GM12873 (cell line): ENCODE results near the gene MLC1.

Source experiments
- TF ChIP-seq, protein P1 (sequence below): IDR thresholded peaks from 2 replicates; pipeline ENCODE4 v1.5.1; 2012; ENCODE audit warnings: low read depth, mild to moderate bottlenecking, moderate library complexity, low read length, control low read depth; ENCODE audit not compliant: insufficient read depth; ENCODE audit errors: missing control alignments

The MLC1 gene

DNA sequence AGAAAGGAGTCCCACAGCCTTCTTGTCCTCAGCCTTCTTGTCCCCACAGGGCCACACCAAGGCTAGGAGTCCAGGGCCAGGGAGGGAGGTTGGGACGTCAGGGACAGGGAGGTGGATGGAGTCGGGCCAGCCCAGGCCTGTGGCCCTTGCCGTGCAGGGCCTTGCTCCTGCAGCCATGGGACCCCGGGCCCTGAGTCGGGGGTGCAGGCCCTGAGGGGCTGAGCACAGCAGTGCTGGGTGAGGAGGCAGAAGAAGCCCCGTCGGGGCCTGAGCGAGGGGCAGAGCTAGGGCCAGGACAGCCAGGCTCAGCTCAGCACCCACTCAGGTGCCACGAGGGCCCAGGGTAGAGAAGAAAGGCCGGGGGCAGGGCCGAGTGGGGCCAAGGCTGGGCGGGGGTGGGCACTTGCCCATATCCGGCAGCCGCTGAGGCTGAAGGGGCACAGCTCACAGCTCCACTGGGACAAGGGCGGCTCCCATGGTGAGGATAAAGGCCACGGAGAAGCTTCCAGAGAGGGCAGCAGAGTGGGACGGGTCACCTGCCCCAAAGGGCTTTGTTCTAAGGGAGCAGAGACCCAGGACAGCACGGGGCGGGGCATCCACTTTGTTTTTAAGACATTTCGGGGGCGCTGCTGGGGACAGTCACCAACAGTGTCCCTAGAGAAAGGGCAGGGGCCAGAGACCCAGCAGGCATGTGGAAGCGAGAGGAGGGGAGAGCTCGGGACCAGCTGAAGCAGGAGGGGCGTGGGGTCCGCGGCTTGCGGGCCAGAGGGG lies 3.6 kb downstream of the MLC1 start:
- TF ChIP-seq, protein P1, sequence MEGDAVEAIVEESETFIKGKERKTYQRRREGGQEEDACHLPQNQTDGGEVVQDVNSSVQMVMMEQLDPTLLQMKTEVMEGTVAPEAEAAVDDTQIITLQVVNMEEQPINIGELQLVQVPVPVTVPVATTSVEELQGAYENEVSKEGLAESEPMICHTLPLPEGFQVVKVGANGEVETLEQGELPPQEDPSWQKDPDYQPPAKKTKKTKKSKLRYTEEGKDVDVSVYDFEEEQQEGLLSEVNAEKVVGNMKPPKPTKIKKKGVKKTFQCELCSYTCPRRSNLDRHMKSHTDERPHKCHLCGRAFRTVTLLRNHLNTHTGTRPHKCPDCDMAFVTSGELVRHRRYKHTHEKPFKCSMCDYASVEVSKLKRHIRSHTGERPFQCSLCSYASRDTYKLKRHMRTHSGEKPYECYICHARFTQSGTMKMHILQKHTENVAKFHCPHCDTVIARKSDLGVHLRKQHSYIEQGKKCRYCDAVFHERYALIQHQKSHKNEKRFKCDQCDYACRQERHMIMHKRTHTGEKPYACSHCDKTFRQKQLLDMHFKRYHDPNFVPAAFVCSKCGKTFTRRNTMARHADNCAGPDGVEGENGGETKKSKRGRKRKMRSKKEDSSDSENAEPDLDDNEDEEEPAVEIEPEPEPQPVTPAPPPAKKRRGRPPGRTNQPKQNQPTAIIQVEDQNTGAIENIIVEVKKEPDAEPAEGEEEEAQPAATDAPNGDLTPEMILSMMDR = no peak

DNA sequence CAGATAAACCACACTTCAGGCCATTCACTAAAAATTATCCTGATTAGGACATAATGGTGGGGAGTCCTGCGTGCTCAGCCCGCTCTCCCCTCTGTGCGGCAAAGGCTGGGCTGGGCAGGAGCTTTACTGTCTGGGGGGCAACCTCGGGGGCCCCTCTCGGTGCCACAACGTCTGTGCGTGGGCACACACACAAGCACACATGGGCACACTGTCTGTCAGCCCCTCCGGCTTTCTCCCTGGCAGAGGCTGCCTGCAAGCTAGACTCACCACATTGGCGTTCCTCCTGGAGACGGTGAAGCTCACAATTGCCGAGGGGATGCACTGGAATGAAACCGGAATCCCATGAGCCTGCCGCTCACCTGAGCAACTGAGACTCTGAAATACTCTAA lies 5.2 kb downstream of the MLC1 start:
- TF ChIP-seq, protein P1 = no peak

GRCh38 chr22:50078761-50079160 lies 6.5 kb downstream of the MLC1 start:
- TF ChIP-seq, protein P1 = no peak

GRCh38 chr22:50078246-50078645 lies 7.0 kb downstream of the MLC1 start:
- TF ChIP-seq, protein P1 = no peak

GRCh38 chr22:50076646-50077535 lies 8.3 kb downstream of the MLC1 start:
- TF ChIP-seq, protein P1 = no peak

DNA sequence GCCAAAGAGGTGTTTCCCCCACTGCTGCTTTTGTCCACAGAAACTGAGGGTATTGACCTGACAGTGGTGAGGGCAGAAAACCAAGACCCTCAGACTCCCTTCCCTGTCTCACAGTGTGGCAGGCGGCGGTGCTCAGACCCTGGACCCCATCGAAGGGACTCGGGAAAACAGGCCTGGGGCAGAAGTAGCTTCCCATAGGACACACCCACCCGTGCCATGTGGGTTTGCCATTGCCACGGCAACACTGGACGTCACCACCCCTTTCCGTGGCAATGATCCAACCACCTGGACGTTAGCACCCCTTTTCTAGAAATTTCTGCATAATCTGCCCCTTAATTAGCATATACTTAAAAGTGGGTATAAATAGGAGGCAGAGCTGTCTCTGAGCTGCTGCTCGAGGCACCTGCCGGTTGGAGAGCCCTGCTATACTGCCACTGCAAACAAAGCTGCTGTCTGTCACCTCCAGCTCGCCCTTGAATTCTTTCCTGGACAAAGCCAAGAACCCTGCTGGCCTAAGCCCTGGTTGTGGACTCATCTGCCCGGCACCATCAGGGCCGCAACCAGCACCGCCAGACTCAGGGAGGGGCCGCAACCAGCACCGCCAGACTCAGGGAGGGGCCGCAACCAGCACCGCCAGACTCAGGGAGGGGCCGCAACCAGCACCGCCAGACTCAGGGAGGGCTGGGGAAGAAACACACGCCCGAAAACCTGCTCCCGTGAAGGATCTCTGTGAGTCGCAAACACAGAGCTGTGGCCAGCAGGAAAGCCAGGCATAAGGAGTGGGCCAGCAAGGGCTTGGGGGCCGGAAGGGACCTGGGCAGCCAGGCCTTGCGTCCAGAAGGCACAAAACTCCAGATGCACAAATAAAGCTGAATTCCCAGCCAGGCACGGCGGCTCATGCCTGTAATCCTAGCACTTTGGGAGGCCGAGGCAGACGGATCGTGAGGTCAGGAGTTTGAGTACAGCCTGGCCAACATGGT lies 10.4 kb downstream of the MLC1 start:
- TF ChIP-seq, protein P1 = no peak
